ENCODE measurements around the gene TADA3. TPM values are rescaled to one million over a fixed set of nuclear protein-coding genes. Genes with fewer than 3 reads are reported as not detected.

Gene TADA3
- total and polyA plus RNA-seq, 2 of the 4 experiments (the other 2 are of a cell fraction) = 68.0 to 83.0 TPM

GRCh38 chr3:9833078-9833477 lies 40.8 kb upstream of the TADA3 start:
- Histone ChIP-seq H4K8ac (ENCODE audit: low read depth in 2 of 2, low read length in 2 of 2) (no peak overlapping the region), H4K91ac (ENCODE audit: insufficient read depth, low read depth, low read length) (no peak overlapping the region), H3K23ac (ENCODE audit: low read depth, low read length) (no peak overlapping the region), H3K14ac (replicated peaks; ENCODE audit: low read depth, low read length) (no peak overlapping the region), H2AK5ac (ENCODE audit: low read depth, low read length) (no peak overlapping the region), H3K27ac (ENCODE audit: insufficient read depth, low read length) (no peak overlapping the region), H2BK15ac (ENCODE audit: low read depth, low read length) (no peak overlapping the region), H3K4ac (ENCODE audit: low read depth, low read length) (no peak overlapping the region), H3K4me2 (ENCODE audit: low read depth, low read length) (no peak overlapping the region), H2AFZ (replicated peaks; ENCODE audit: low read length, poor library complexity) (no peak overlapping the region), H3K56ac (ENCODE audit: extremely low read depth, insufficient read depth, low read length) (no peak overlapping the region), H3K9me3 (ENCODE audit: control insufficient read depth, insufficient read depth, low read length) (no peaks in the 10 kb centered on the region), H4K5ac (ENCODE audit: low read depth, low read length) (no peak overlapping the region), H3K4me3 (ENCODE audit: insufficient read depth, low read depth, low read length) (no peak overlapping the region), H3K9ac (ENCODE audit: low read depth, low read length) (no peak overlapping the region), H3K4me1 (ENCODE audit: control insufficient read depth, insufficient read depth, low read length) (no peaks in the 10 kb centered on the region), H2AK9ac (replicated peaks; ENCODE audit: low read depth, low read length, poor library complexity) (no peak overlapping the region), H2BK20ac (ENCODE audit: low read depth, low read length) (no peak overlapping the region), H3K79me1 (ENCODE audit: low read depth in 1 of 2, low read length in 2 of 2) (no peaks in the 10 kb centered on the region; a peak in 1 of 4 replicates), H3K18ac (ENCODE audit: low read depth, low read length) (no peak overlapping the region), H2BK5ac (ENCODE audit: low read depth, low read length, poor library complexity, severe bottlenecking) (no peak overlapping the region), H3K36me3 (ENCODE audit: control insufficient read depth, insufficient read depth, low read length) (peaks cover 51% of the 10 kb centered on the region), H3K27me3 (ENCODE audit: control insufficient read depth, insufficient read depth, low read length) (no peaks in the 10 kb centered on the region), H2BK120ac (ENCODE audit: low read depth, low read length) (no peak overlapping the region), H3K9me1 (ENCODE audit: insufficient read depth, low read length) (no peaks in the 10 kb centered on the region), H4K20me1 (ENCODE audit: insufficient read depth, low read length) (no peaks in the 10 kb centered on the region)
- in situ Hi-C loops (cut with MboI; ENCODE audit: low sequenced_read_pairs) (no loop called here), intact Hi-C loops (cut with micrococcal nuclease) (no loop called here), dilution Hi-C loops (cut with HindIII; ENCODE audit: low sequenced_read_pairs, unreplicated experiment) (no loop called here)
- ChIA-PET POLR2A (ENCODE audit: unreplicated experiment) (no interaction called here), CTCF (no interaction called here)
- 96% methylated on average over 7 of the region's 9 CpGs; no CpG with 5 or more reads in 1 of the 2 experiments for WGBS, 2 experiments (ENCODE audit: extremely low coverage in 2 of 2, insufficient read length in 1 of 2)
- DNase-seq (no peak), ATAC-seq (ENCODE audit: low read depth) (no peak)
- no TSS peak for BruUV-seq (replicated peaks)
- no peak for TF ChIP-seq MXI1 (IDR thresholded peaks at IDR 0.05; ENCODE audit: borderline replicate concordance, low read depth, low read length)

All from IMR-90 (cell line).